HepG2 (cell line): Measurements from ENCODE around the gene ZNF239. TPM values are rescaled to one million over a fixed set of nuclear protein-coding genes. Genes with fewer than 3 reads are reported as not detected.

Experiments used
- ATAC-seq: fragments of 200-7000 bp; cut with Tn5 transposase; 3 replicates; pipeline ENCODE4 v1.9.1; 2020; ENCODE audit warnings: mild to moderate bottlenecking, moderate library complexity
- BruUV-seq: library from RNA; stranded (reverse); fragments of 400-500 nt; replicated peaks from 2 replicates; lab custom pipeline; 2021; lab: Mats Ljungman, UMichigan
- CTCF ChIA-PET: fragments of 300-600 bp; formaldehyde crosslinking; extraction: SDS; loops from one replicate; lab custom pipeline; 2021; ENCODE audit warnings: low total read pairs, inconsistent platforms, low intra/inter-chr PET ratio; lab: Yijun Ruan, JAX
- POLR2A ChIA-PET: fragments of 350-600 bp; sonication (Branson Sonifier 250); formaldehyde crosslinking; loops from one replicate; lab custom pipeline; 2020; ENCODE audit warnings: antibody characterized with exemption, inconsistent platforms; lab: Yijun Ruan, JAX
- DNase-seq: peaks from one replicate; pipeline ENCODE4 v3.0.0-alpha.2; 2015; ENCODE audit warnings: low spot score
- FAIRE-seq: peaks from 3 replicates; lab custom pipeline; 2011; peaks lifted over from hg19 to GRCh38; lab: Jason Lieb, UNC
- H2AFZ ChIP-seq: one replicate; pipeline ENCODE4 v1.6.1; 2011; ENCODE audit warnings: low read length, inconsistent platforms
- H3K27ac ChIP-seq: fragments of 300-600 bp; 3 replicates; pipeline ENCODE4 v1.8.0; 2011; ENCODE audit warnings: mixed run types, mild to moderate bottlenecking, mixed read lengths, low read length, inconsistent platforms; ENCODE audit not compliant: insufficient read depth; ENCODE audit errors: extremely low read length
- H3K27me3 ChIP-seq, 2 experiments: fragments of 200-600 bp in 1 of 2; 2 replicates in 1 of 2; 3 replicates in 1 of 2; pipeline versions ENCODE4 v1.6.0 to v1.8.0; 2011; ENCODE audit warnings: low read length in 2 of 2, mild to moderate bottlenecking in 2 of 2, moderate library complexity in 2 of 2, inconsistent platforms in 1 of 2; ENCODE audit not compliant: insufficient read depth in 2 of 2, control insufficient read depth in 1 of 2
- H3K36me3 ChIP-seq, 2 experiments: fragments of 200-600 bp in 1 of 2; replicated peaks in 1 of 2; 2 replicates in 1 of 2; 3 replicates in 1 of 2; pipeline versions ENCODE4 v1.5.1 to v1.8.0; 2011; ENCODE audit warnings: low read length in 2 of 2, inconsistent platforms in 1 of 2; ENCODE audit not compliant: insufficient read depth in 2 of 2, control insufficient read depth in 1 of 2
- H3K4me1 ChIP-seq: 2 replicates; pipeline ENCODE4 v1.5.1; 2012; ENCODE audit warnings: low read length, inconsistent platforms; ENCODE audit not compliant: insufficient read depth
- H3K4me2 ChIP-seq: 2 replicates; pipeline ENCODE4 v1.6.0; 2011; ENCODE audit warnings: low read depth, low read length, inconsistent platforms
- H3K4me3 ChIP-seq, 3 experiments: fragments of 200-600 bp in 1 of 3; sonication (generic), shearing (Covaris generic) in 1 of 3; replicated peaks in 1 of 3; 2 replicates each; pipeline ENCODE4 v1.5.1; 2011 to 2016; ENCODE audit warnings: low read length in 3 of 3, inconsistent platforms in 2 of 3, low read depth in 2 of 3, mild to moderate bottlenecking in 2 of 3, control low read depth in 1 of 3, mixed read lengths in 1 of 3; ENCODE audit not compliant: insufficient read depth in 1 of 3
- H3K79me2 ChIP-seq: one replicate; pipeline ENCODE4 v1.6.1; 2011; ENCODE audit warnings: low read length, inconsistent platforms; ENCODE audit not compliant: insufficient read depth
- H3K9ac ChIP-seq: 2 replicates; pipeline ENCODE4 v1.6.0; 2011; ENCODE audit warnings: mild to moderate bottlenecking, low read depth, low read length, inconsistent platforms; ENCODE audit not compliant: insufficient read depth
- H3K9me3 ChIP-seq: 2 replicates; pipeline ENCODE4 v1.5.1; 2012; ENCODE audit warnings: mild to moderate bottlenecking, low read length
- H4K20me1 ChIP-seq: 2 replicates; pipeline ENCODE4 v1.6.0; 2011; ENCODE audit warnings: inconsistent platforms, mild to moderate bottlenecking, low read length, moderate library complexity; ENCODE audit not compliant: insufficient read depth
- ELF4 ChIP-seq: sonication (generic); formaldehyde crosslinking; IDR thresholded peaks from 2 replicates; pipeline ENCODE4 v1.5.0; 2020; ENCODE audit warnings: missing genetic modification reagents, mild to moderate bottlenecking, moderate library complexity, borderline replicate concordance
- KDM5B ChIP-seq: sonication (generic); formaldehyde crosslinking; IDR thresholded peaks from 2 replicates; pipeline ENCODE4 v1.4.0; 2020; ENCODE audit warnings: missing genetic modification reagents, mild to moderate bottlenecking, borderline replicate concordance
- SNAPC2 ChIP-seq: sonication (generic); formaldehyde crosslinking; IDR thresholded peaks from 2 replicates; pipeline ENCODE4 v1.8.1; 2022; ENCODE audit warnings: mild to moderate bottlenecking, missing genetic modification reagents
- ZFP62 ChIP-seq: sonication (generic); formaldehyde crosslinking; IDR thresholded peaks from 2 replicates; pipeline ENCODE4 v1.4.0; 2020; ENCODE audit warnings: missing genetic modification reagents
- ZNF234 ChIP-seq: sonication (generic); formaldehyde crosslinking; conservative IDR thresholded peaks from 2 replicates; pipeline ENCODE4 v1.5.1; 2020; ENCODE audit warnings: mild to moderate bottlenecking, missing genetic modification reagents
- ZNF276 ChIP-seq: sonication (generic); formaldehyde crosslinking; IDR thresholded peaks from 2 replicates; pipeline ENCODE4 v1.4.0; 2020; ENCODE audit warnings: mild to moderate bottlenecking, low read depth, missing genetic modification reagents
- WGBS: methylation state at CpG from one replicate; pipeline ENCODE4 v1.1.6; 2017; ENCODE audit warnings: low lambda C conversion rate; 5-methylcytosine and 5-hydroxymethylcytosine counted together
- in situ Hi-C: cut with HindIII; loops from 2 replicates; pipeline ENCODE4 v1.10.0; 2017; ENCODE audit warnings: low pct_unique_long_range_greater_than_20kb; ENCODE audit not compliant: extremely low pct_ligation_motif_present
- intact Hi-C: fragments of 100-400 bp; cut with micrococcal nuclease; formaldehyde crosslinking; loops from one replicate; pipeline ENCODE4 v1.10.0; 2022; ENCODE audit not compliant: unreplicated experiment
- polyA plus RNA-seq, 8 experiments: library from polyadenylated mRNA; depleted of rRNA in 3 of 8; stranded (reverse) in 7 of 8; unstranded in 1 of 8; fragments of >200 nt; fragmentation: Illumina TruSeq in 4 of 8; extraction: Trizol in 4 of 8; gene quantifications; 2 replicates each; pipeline versions ENCODE4 v1.2.1 to v1.2.3, GENCODE V29; 2011 to 2016; ENCODE audit warnings: low read depth in 4 of 8, missing spikeins in 1 of 8, mixed read lengths in 1 of 8; ENCODE audit not compliant: insufficient read depth in 1 of 8
- total RNA-seq, 5 experiments: library from RNA; depleted of rRNA; stranded (reverse); fragments of >200 nt; fragmentation: Illumina TruSeq; extraction: Trizol; gene quantifications; 2 replicates each; pipeline ENCODE4 v1.2.3, GENCODE V29; 2016; ENCODE audit warnings: low read depth in 1 of 5

Gene ZNF239
- total and polyA plus RNA-seq, 2 of the 13 experiments (the other 11 are each of a cell fraction or from before 2014, with no cell fraction given) = 0.05 TPM; not detected in 1

GRCh38 chr10:43607199-43607573, 32.8 kb upstream of the ZNF239 start:
- H3K36me3 ChIP-seq = no peaks in the 10 kb centered on the region
- POLR2A ChIA-PET = interaction anchor here (1.2 kb wide), 1 partner anchor 41 kb away, joined by 4 read pairs; the partner anchor contains the start of gene ZNF32
- no TSS peak for BruUV-seq
- H3K9me3 ChIP-seq = no peaks in the 10 kb centered on the region; the same call in 1 of the 2 replicates
- ATAC-seq = no peak
- H4K20me1 ChIP-seq = no peaks in the 10 kb centered on the region
- H2AFZ ChIP-seq = no peak overlapping the region
- no peaks in the 10 kb centered on the region for H3K79me2 ChIP-seq
- H3K9ac ChIP-seq = peak overlapping the region; percentile 60; the same call in 1 of the 2 replicates
- no peaks in the 10 kb centered on the region for H3K27me3 ChIP-seq
- DNase-seq = no peak
- intact Hi-C loops = no loop called here
- FAIRE-seq = no peak
- no peak overlapping the region for H3K27ac ChIP-seq
- peak overlapping the region; percentile 60 for H3K4me2 ChIP-seq
- no peak for TF ChIP-seq SNAPC2
- no peak for TF ChIP-seq KDM5B (CRISPR knock-in tag)
- TF ChIP-seq ZNF234 (CRISPR knock-in tag) = no peak
- no peak for TF ChIP-seq ZFP62
- TF ChIP-seq ELF4 (CRISPR knock-in tag) = no peak
- no peak for TF ChIP-seq ZNF276 (CRISPR knock-in tag)
- TF ChIP-seq, all 625 proteins: peak for 0
- CTCF ChIA-PET = no interaction called here
- 95% methylated on average over 10 of the region's 10 CpGs for WGBS
- H3K4me3 ChIP-seq = peak overlapping the region; percentile 45 to 72 (median 61); a peak in 5 of 6 replicates
- peaks cover 7% of the 10 kb centered on the region for H3K4me1 ChIP-seq
- in situ Hi-C loops = no loop called here
